IPS-NIHi11 (cell line): ENCODE measurements around the gene NRP2.

ENCODE experiments used
- DNase-seq: peaks from one replicate; pipeline ENCODE4 v3.0.0; 2012; ENCODE audit warnings: mixed read lengths, low spot score

NRP2 gene

DNA sequence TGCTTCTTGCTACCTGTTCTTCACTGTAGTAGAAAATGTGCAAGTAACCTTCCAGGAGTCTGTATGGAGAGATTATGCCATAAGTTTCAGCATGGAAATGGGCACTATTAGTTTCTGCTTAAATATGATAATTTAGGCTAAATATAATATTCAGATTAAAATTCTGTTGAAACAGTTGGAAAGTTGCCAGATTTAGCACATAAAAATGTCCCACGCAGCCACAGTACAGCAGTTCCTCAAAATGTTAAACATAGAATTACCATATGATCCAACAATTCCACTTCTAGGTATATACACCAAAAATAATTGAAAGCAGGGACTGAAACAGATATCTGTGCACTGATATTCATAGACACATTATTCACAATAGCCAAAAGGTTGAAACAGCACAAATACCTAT, 121.2 kb downstream of the NRP2 start:
- no peak for DNase-seq

GRCh38 chr2:205805136-205805535, 122.8 kb downstream of the NRP2 start:
- DNase-seq: no peak

DNA sequence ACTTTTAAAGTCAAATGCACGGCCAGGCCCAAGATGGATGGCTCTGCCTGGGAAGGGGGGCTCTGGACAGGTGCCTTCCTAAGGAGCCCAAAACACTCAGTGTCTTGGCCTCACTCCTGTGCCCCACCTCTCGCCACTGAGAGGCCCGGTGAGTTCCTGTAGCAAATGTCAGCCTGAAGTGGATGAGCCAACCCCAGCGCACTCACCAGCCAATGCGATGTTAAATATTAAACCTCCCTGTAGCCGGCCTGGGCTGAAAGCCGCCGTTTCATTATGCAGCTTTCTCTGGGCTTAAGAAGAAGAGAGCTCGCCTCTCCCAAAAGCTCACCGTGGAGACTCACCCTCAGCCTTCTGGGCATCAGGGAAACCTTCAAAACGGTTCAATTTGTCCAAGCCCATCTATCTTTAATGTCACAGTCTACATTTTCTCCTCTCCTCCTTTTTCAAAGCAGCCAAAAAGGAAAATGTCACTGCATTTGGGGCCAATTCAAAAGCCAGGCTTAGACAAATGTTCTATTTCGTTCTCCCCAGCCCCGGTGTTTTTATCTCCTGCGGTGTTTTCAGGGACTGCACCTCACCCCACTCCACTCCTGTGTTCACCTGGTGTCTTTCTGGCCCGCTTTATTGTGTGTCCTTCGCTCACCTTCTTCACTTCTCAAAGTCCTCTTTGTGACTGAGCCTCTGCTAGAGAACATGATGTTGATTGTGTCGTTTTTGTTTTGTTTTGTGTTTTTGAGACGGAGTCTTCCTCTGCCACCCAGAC, 124.0 kb downstream of the NRP2 start:
- no peak for DNase-seq

- no peak for DNase-seq
These were observed 124.9 kb downstream of the NRP2 start for GRCh38 chr2:205807229-205807628.

DNA sequence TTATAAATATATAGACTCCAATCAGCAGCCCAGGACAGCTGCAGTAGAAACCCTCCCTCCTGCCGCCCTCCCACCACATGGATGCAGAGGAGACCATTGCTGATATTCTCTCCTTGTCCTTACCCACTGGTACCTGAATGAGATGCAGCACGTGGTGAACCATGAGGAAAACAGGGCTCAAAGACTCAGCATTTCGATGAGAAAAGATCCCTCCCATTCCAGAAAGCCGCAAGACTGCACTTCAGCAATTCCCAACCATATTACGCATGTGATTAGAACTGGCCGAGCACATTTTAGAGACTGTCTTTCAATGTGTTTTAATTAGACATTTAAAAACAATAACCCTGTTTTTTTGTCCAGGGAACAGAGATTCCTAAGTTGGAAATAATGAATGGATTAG, 125.5 kb downstream of the NRP2 start:
- DNase-seq: no peak

- DNase-seq: no peak
These were observed 126.3 kb downstream of the NRP2 start for GRCh38 chr2:205808486-205809121.

GRCh38 chr2:205811387-205811786, 129.1 kb downstream of the NRP2 start:
- no peak for DNase-seq

DNA sequence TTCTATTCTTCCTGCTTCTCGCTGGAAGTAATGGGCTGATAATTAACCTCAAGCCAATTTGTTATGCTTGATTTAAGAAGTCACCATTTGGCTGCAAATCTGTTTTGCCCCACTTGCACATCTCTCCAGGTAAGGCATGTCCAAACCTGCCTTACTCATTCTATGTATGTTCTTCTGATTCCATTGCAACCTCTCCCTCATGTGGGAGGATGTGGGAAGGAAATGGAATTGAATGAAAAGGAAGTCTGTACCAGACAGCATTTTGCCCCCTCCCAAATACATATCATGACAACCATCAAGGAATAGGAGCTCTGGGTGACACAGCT, 131.7 kb downstream of the NRP2 start:
- no peak for DNase-seq

DNA sequence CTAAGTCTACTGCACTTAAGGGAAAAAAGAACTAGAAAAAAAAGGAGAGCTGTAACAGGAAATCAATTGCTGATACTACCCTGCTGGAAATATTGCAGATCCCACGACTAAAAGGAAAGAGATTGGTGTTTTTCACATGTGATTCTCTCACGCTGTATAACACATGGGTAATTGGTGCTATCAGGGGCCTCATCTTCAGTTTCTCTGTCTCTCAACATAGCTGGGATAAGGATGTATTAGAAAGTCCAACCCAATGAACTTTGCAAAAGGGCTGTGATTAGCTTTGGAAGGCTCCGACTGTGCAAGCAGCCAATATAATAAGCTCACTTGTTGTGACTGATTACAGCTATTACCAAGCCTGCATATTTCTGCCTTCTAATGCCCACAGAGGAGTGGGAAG, 133.4 kb downstream of the NRP2 start:
- no peak for DNase-seq

GRCh38 chr2:205816268-205816667, 134.0 kb downstream of the NRP2 start:
- no peak for DNase-seq

- DNase-seq: no peak
These were observed 140.3 kb downstream of the NRP2 start for GRCh38 chr2:205822579-205822978.

DNA sequence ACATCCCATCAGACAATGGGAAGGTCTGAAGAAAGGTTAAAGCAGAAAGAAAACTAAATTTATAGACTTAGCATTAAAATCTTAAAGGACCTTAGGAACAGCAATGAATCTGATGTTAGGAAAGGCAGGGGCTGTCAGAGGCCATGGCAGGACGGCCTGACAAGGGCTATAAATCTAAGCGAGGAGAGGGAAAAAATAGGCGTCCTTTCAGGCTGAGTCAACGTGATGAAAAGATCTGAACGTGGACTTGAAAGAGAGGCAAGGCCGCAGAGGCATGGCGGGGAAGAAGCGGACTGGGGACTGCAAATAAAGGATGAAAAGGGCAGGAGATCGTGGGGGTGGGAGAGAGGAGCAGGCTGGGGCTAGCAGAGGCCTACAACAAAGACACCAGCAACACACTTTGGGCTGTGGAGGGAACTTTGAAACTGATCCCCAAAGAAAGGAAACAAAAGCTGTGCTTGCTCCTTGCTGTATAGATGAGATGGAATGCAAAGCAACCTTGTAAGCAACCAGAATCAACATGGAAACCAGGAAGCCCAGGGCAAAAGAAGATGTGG, 145.6 kb downstream of the NRP2 start:
- no peak for DNase-seq

DNA sequence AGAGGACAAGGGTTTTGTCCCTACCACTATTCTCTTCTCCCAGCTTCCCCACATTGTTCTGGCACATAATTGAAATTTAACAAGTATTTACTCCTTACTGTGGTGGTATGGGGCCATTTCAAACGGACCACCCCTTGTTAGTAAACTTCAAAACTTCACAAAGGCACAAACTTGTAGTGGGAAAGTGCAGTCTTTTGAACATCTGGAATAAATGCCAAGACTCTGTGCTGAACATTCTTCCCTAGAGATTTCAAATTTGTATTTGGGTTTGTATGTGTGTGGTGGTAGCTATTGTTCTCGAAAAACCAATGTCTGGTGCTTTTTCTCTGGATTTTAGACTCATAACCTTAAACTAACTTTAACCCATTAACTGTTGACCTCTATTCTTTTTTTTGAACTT, 151.6 kb downstream of the NRP2 start:
- DNase-seq: no peak

- DNase-seq: no peak
These were observed 152.5 kb downstream of the NRP2 start for GRCh38 chr2:205834796-205835195.

DNA sequence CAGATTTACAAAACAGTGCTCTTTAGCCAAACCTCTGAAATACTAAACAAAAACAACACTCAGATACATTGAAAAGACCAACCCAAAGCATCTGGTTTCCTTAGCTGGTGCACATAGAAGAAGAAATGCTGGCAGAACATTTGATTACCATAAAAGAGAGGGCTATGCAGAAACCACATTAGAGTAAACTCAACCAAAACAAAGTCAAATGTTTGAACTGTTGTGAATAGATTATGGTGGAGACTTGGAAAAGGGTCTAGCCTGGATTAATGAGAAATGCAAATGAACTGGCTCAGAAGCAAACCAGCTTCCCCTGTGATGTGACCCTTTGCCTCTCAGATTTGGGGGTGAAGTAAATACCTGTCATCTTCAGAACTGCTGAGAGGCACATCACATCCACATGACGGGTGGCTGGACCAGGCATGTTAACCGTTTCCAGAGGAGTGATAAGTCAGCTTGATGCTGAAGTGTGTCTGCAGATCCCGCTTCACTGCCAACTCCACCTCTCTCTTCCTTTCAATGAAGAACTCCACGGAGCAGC, 153.0 kb downstream of the NRP2 start:
- DNase-seq: no peak

DNA sequence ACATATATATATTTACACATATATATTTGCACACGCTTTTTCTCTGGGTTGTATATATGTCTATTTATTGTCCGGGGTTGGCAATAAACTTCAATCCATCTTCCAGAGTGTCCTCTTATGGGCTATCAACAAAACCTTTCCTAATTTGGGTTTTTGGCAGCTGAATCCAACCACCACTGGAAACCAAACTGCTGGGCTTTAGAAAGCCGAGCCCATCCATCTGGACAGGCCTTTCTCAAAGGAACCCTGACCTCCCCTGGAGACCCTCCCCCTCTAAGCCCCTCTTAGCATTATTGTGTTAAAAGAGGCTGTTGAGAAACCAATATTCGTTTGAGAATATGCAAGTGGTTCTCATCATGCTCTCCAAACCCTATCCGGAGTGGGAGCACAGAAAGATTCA, 153.6 kb downstream of the NRP2 start:
- no peak for DNase-seq

GRCh38 chr2:205836477-205837221, 154.3 kb downstream of the NRP2 start:
- DNase-seq: no peak

DNA sequence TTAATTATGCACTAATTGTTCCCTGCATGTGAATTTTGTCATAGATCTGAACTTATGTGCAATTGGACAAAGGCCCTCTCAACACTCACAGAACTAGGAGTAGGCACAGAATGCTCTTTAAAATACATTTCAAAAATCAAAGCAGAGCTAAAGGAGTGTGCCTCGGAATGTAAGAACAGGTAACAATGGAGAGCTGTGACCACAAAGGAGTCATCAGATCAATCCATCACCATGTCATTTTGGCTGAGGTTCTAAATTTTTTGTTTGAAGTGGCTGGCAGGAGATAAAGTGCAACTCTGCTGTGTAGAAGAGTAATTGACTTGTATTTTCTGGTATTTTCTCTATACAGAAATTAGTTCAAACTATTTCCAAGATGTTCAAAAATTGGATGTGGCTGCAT, 155.4 kb downstream of the NRP2 start:
- DNase-seq: no peak

DNA sequence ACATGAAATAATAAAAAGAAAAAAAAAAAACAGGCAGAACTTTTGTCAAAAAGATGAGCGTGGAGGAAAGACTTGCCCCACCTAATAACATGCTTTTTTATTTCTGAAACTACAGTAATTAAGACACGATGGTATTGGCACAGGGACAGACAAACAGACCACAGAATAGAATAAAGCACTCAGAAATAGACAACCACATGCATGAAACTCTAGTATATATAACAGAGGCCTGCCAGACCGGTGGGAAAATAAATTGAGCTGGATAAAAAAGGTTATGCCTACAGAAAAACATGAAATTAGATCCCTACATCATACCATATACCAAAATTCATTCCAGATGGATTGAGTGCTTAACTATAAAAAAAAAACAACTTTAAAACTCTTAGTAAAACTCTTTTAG, 163.1 kb downstream of the NRP2 start:
- no peak for DNase-seq
